ENCODE results near the gene ACSM6.

GRCh38 chr10:95176101-95176500 is 17.9 kb upstream of the ACSM6 start:
- TF ChIP-seq FOXJ3 (CRISPR knock-in tag; IDR thresholded peaks at IDR 0.05) (no peak), CTCF (IDR thresholded peaks at IDR 0.05) (no peak), MAX (IDR thresholded peaks at IDR 0.05; ENCODE audit: low read depth) (no peak), RCOR1 (IDR thresholded peaks at IDR 0.05; ENCODE audit: low read length) (no peak), YY1 (IDR thresholded peaks at IDR 0.05; ENCODE audit: low read depth) (no peak), REST (IDR thresholded peaks at IDR 0.05; ENCODE audit: low read depth, low read length) (no peak), POLR2AphosphoS5 (IDR thresholded peaks at IDR 0.05; ENCODE audit: low read depth, low read length) (no peak), EP300 (IDR thresholded peaks at IDR 0.05; ENCODE audit: borderline replicate concordance in 1 of 2, low read depth in 1 of 2, low read length in 1 of 2) (no peak), USF2 (IDR thresholded peaks at IDR 0.05; ENCODE audit: borderline replicate concordance, low read depth, low read length) (no peak)
